Measurements from ENCODE around the gene TTLL10.

- TF ChIP-seq BHLHE40 (IDR thresholded peaks at IDR 0.05; ENCODE audit: low read depth, low read length) (no peak), RCOR1 (IDR thresholded peaks at IDR 0.05; ENCODE audit: low read depth, low read length) (no peak), CTCF (IDR thresholded peaks at IDR 0.05) (no peak), REST (IDR thresholded peaks at IDR 0.05) (no peak), JUN (IDR thresholded peaks at IDR 0.05) (no peak), EP300 (IDR thresholded peaks at IDR 0.05) (no peak), ZSCAN20 (CRISPR knock-in tag; IDR thresholded peaks at IDR 0.05) (no peak)
Observed at GRCh38 chr1:1140673-1141072, 33.0 kb upstream of the TTLL10 start.
